HG03469 (cell line): ENCODE results near the gene RARS1.
A peak's percentile ranks its signal among the peaks of the same experiment; 100 is the strongest.
"Not testable (repeated sequence)": the region's sequence is repeated elsewhere in the genome, so short reads cannot be mapped to it uniquely, and the experiment has no call there.

ENCODE experiments used
- ATAC-seq: cut with Tn5 transposase; IDR thresholded peaks from one replicate; pipeline ENCODE4 v1.9.1; 2021; ENCODE audit warnings: mild to moderate bottlenecking, moderate library complexity, moderate number of reproducible peaks; ENCODE audit not compliant: unreplicated experiment

The RARS1 gene

DNA sequence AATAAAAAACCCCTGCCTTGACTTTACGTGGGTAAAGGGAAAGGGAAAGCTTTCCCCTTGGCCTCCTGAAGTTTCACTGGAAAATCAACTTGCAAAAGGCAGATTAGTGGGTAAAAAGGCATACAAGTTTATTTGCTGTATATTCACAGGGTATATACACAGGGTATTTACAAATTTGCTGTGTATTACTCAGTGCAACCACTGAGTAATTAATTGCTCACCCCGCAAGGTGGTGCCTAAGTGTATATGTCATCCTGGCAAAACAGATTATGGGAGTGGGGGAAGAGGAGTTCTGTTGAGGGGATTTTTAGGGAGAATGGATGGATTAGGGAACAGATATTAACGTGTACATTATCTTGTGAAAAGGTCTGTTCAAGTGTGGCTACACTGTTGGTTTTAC, 7.1 kb upstream of the RARS1 start:
- no peak for ATAC-seq

DNA sequence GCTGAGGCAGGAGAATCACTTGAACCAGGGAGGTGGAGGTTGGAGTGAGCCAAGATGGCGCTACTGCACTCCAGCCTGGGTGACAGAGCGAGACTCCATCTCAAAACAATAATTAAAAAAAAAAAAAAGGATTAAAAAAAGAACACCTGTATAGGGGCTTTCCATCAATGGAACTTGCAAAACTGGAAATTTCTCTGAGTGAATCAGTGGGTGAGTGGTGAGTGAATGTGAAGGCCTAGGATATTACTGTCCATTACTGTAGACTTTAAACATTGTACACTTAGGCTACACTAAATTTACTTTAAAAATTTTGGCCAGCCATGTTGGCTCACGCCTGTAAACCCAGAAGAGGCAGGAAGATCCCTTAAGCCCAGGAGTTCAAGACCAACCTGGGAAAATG, 5.7 kb upstream of the RARS1 start:
- no peak for ATAC-seq

DNA sequence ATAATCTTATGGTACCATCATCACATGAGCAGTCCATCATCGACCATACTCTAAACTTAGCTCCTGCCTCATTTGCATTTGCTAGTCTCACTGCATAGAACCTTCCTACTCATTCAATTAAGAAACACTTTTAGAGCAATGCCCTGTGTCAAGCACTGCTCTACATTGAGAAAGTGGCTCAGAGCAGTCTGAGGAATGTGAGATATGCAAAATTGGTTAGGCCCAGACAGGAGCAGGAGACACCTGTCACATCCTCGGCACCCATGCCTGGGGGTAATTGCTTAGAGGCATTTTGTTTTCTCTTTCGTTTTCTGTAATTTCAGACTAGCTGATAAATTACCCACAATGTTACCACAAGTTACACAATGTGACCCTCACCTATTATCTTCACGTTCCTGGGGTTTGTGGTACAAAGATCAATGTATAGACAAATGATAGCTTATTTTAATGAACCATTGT, 4.9 kb upstream of the RARS1 start:
- peak; percentile 93 for ATAC-seq

DNA sequence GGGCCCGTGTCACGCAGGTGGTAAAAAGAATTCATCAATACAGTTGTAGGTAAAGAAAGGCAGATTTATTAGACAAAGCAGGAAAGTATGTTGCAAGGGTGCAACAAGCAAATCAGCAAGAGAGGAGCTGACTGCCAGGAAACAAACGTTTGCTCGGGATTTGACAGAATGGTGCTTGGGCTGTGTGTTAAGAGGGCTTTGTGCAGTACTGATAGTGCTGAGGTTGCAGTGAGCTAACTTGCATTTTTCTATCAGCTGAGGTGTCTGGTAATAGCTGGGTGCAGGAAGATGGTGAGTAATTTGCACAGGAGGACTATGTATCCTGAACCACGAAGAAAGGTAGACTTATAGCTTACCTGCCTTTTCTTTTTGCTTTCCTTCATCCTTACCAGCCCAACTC, 3.9 kb upstream of the RARS1 start:
- no peak for ATAC-seq

DNA sequence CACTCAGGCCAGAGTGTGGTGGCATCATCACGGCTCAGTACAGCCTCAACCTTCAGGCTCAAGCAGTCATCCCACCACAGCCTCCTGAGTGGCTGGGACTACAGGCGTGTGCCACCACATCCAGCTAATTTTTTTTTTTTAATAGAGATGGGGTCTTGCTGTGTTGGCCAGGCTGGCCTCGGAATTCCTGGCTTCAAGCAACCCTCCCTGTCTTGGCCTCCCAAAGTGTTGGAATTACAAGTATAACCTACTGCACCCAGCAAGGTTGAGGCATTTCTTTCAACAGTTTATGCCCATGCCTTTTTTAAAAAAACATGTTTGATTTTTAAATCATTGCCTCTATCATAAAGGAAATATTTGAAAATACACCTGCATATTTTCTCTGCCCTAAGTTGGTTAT, 2.8 kb downstream of the RARS1 start:
- ATAC-seq, result no peak

DNA sequence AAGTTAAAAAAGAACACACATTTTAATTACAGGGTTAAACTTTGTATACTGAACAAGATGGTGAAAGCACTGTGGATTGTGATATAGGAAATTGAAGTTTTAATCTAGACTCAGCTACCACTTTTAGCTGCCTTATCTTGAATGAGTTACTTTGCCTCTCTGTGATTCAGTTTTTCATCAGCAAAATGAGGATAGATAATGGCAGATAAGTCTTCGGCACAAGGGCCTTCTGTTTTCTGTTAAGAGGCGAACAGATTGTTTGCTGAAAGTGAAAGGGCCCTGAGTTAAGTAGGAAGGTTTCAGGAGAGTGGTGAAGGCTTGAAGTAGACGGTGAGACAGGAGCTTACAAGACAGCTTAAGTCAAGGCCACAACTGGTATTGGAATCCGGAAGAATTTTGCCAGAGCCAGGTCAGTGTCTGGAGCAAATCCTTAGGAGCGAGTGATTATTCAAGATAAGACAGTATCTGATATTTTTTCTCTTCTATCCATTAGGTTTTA, 7.8 kb downstream of the RARS1 start:
- ATAC-seq, result no peak

DNA sequence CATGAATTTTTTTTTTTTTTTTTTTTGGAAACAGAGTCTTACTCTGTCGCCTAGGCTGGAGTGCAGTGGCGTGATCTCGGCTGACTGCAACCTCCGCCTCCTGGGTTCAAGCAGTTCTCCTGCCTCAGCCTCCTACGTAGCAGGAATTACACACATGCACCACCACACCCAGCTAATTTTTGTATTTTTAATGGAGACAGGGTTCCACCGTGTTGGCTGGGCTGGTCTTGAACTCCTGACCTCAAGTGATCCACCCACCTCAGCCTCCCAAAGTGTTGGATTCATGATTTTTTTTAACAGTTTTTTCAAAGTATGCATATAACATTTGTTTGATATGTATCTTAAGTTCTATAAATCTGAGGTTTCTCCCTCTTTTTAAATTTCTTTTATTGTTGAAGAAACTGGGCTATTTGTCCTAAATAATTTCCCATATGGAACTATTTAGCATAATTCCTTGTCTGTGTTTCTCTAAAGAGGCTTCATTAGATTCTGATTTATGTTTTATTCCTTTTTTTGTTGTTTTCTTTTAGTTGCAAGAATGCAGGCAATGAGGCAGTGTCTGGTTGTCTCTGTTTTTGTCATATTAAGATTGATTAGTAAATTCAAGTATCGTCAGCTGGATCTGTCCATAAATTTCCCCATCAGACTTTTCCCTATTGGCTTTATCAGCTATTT, 16.4 kb downstream of the RARS1 start:
- ATAC-seq, result no peak

DNA sequence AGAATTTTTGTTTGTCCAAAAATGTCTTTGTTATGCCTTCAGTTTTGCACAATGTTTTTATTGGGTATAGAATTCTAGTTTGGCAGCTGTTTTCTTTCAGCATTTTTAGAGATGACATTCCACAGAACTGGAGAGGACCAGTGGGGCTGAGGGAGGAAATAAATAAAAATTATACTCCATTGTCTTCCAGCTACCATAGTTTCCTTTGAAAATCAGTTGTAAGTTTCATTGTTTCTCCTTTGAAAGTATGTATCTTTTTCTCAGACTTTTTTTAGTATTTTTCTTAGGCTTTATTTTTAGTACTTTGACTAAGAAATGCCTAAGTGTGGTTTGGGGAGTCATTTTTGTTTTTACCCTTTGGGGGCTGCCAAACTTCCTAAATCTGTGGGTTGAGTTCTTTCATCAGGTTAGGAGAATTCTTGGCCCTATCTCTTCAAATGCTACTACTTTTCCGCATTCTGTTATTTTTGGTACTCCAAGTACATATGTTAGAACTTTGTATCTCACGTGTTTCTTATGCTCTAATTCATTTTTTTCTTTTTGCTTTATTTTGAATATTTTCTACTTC, 27.7 kb downstream of the RARS1 start:
- ATAC-seq, result no peak

DNA sequence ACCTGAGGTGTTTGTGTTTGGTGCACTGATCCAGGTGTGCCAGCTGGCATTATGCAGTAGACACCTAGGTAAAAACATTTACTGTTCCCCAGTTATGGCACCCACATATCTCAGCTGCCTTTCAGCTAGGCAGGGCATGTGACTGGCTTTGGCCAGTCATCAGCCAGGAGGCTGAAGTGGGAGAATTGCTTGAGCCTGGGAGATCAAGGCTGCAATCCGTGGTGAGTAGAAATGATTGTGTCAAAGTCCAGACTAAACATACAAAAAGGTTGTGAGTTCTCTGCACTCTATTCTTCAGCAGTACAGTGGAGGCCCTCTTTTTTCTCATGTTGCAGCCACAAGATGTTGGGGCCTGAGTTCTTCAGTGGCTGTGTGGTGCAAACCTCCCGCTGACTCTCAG, 39.6 kb downstream of the RARS1 start:
- ATAC-seq, result no peak

DNA sequence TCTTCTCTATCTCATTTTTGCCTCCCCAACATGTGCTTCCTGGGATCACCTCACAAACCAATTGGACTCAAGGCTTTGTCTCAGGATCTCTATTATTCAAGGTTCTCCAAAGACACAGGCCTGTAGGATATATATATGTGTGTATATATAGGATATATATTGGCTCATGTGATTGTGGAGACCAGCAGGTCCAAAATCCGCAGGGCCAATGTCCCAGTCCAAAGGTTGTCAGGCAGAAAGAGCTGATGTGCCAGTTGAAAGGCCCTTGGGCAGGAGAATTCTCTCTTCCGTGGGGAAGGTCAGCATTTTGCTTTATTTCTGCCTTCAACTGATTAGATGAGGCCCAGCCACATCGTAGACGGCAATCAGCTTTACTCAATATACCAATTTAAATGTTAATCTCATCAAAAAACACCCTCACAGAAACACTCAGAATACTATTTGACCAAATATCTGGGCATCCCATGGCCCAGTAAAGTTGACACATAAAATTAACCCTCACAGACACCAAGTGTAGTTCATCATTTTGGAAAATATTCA, 41.6 kb downstream of the RARS1 start:
- no peak for ATAC-seq

DNA sequence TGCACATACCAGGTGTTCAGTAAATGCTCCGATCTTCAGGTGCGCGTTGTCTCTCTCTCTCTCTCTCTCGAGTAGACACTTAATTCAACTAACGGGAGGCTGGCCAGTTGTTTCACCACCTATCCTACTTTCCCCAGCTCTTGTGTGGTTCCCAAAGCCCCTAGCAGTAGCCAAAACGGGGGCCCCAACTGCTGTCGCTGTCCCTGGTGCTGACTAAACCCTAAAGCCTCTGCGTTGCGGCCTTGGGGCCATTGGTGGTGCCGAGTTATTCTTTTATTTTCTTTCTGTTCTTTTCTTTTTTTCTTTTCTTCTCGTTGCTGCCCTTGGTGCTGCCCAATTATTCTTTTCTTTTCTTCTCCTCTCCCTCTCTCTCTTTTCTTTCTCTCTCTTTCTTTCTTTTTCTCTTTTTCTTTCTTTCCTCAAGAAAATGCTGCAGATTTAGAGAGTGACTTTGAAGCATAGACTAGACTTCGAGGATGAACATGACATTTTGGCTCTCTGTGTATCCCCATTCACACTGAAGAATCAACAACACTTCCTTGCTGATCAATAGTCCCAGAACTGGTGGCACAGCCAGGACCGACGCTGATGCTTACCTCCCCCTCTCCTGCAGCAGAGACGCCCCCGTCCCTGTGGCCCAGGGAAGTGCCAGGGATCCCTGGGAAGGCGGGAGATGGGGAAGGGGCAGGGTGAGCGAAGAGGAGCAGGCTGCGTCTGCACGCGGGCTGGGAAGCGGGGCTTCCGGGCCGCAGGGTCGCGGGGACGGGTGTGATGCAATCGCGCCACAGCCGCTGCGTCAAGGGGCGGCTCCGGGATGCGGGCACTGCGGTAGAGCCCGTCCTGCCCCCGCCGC, 42.5 kb downstream of the RARS1 start, which contains the start of gene FBLL1:
Gene FBLL1 (plus strand): TSS at position 785 of the 853 bp plus-strand sequence. CDS start 200 bp downstream, outside the sequence.
- ATAC-seq, result no peak

DNA sequence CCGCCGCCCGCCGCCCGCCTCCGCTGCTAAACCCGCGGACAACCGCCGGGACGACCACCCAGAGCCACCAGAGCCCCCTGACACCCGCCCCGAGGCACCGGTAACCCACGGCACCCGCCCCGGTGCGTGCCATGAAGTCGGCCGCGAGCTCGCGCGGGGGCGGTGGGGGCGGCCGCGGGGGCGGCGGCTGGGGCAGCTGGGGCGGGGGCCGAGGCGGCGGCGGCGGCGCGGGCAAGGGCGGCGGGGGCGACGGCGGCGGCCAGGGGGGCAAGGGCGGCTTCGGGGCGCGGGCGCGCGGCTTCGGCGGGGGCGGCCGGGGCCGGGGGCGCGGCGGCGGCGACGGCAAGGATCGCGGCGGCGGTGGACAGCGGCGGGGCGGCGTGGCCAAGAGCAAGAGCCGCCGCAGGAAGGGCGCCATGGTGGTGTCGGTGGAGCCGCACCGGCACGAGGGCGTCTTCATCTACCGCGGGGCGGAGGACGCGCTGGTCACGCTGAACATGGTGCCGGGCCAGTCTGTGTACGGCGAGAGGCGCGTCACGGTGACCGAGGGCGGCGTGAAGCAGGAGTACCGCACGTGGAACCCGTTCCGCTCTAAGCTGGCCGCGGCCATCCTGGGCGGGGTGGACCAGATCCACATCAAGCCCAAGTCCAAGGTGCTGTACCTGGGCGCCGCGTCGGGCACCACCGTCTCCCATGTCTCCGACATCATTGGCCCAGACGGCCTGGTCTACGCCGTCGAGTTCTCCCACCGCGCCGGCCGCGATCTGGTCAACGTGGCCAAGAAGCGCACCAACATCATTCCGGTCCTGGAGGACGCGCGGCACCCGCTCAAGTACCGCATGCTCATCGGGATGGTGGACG, 43.3 kb downstream of the RARS1 start:
- ATAC-seq, result no peak

DNA sequence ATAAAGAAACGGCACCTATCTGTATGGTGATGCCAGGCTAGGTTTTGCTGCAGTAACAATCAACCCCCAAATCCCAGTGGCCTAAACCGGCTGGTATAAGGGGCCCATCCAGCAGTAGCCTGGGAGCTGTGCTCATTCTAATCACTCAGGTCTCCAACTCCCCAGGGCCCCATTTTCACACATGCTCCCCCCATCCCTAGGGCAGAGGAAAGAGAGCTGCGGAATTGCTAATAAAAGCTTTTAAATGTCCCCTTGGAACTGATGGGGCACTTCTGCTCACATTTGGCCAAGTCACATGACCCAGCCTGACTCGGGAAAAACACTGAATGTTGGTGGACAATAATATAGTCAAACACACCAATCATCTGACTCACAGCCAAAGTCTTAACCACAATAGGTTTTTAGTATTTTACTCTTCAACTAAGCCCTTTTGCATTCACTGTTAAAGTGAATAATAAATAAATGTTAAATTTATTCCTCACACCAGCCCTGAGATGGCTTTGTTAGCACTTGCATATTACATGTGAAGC, 44.4 kb downstream of the RARS1 start:
- ATAC-seq, result no peak

DNA sequence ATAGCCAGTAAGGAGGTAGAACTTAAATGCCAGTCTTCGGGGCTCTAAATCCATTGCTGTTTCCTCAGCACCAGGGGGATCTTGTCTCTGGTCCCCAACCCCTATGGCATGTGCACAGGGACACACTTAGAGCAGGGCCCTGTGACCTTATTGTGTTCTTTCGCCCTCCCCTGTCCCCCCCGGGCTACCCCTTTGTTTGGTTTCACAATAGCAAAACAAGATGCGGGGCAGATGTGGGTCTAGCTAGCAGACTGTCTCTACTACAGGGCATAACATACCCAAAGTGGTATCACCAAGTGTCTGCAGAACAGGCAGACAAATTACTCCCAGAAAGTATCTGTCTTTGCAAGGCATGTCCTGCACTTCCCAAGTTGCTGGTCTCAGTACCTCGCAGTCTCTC, 44.9 kb downstream of the RARS1 start:
- no peak for ATAC-seq

DNA sequence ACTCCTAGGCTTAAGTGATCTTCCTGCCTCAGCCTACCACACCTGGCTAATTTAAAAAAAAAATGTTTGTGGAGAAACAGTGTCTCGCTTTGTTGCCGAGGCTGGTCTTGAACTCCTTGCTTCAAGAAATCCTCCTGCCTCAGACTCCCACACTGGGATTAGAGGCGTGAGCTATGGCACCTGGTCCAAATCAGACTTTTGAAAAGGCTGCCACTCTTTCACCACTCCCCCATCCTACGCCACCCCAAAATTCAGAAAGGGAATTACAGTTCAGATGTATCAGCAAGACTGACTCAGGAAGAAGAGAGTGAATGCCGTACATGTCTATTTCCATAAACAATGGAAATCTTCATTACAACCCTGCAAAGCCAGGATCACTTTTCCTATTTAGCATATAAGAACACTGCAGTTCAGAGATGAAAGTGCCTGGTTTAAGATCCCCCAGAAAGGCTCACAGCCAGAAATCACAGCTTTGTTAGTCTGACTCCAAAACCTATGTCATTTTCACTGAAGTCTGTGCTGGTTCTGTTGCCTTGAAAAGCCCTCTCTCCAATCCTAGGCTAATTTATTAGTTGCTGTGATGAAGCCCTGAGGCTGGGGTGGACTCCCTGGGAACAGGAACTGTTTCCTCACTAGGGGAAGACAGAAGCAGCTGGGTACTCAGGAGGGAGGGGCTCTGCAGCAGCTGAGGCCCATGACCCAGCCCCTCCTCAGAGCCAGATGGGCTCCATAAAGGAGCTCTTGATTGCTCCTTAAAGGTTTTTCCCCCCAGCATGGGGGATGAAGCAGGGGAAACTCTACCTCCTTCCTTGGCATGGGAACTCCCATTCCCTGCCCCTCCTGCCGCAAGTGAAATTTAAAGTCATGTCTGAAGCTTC, 46.0 kb downstream of the RARS1 start:
- no peak for ATAC-seq

DNA sequence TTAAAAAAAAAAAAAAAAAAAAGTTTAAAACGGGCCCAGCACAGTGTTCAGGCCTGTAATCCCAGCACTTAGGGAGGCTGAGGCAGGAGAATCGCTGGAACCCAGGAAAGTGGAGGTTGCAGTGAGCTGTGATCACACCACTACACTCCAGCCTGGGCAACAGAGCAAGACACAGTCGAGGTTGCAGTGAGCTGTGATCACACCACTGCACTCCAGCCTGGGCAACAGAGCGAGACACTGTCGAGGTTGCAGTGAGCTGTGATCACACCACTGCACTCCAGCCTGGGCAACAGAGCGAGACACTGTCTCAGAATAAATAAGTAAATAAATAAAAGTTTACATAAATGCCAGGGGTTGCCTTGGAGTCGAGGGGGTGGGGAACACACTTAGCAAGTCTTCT, 48.1 kb downstream of the RARS1 start:
- ATAC-seq, result not testable (repeated sequence)

DNA sequence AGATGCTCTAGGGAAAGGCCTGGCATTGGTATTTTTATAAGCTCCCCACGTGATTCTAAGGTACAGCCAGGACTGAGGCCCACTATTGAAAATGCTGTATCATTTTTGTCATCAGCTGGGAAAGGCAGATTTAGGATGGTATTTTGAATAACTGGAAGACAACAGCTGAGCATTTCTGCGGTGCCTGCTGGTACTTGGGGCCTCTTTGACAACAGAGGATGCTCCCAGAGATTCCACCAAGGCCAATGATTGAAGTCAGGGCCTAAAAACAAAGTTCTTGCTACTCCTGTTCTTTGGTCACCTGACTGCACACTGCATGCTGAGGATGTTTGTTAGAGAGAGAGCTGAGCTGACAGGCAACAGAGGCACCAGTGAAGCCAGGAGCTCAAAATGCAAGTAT, 50.9 kb downstream of the RARS1 start:
- no peak for ATAC-seq

DNA sequence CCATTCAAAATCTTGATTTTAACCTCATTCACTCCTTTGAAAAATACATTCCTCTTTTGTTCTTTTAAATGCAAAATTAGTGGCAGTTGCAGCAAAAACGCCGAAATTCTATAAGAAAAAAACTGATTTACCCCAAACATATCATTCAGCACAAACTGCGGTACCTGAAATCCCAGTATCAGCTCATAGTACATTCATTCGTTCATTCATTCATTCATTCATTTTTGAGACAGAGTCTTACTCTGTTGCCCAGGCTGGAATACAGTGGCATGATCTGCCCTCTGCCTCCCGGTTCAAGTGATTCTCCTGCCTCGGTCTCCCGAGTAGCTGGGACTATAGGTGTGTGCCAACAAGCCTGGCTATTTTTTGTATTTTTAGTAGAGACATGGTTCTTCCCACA, 63.3 kb downstream of the RARS1 start:
- no peak for ATAC-seq

DNA sequence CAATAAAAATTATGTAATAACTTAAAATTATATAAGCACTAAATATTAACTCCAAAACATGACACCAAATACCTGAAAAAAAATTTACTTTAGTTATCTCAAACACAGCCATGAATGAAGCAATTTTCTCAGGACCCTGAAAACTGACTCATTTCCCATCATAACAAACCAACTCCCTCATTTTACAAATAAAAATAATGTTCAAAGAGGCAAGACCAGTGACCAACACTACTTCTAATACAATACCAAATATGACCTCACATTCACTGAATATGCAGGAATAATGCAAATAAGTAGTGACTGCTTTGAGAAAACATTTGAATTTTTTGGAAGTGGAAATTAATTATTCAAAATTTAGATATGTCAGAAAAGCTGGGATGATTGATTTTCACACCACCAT, 64.4 kb downstream of the RARS1 start:
- no peak for ATAC-seq
